Measurements from ENCODE around the gene HRH3.

Gene HRH3

GRCh38 chr20:62219992-62220665 is at the start of gene HRH3:
Gene HRH3, minus strand, starts transcription at chr20:62220278. Its CDS starts 308 bp downstream, at chr20:62219970.
- DNase-seq (ENCODE audit: low read depth in 2 of 2) = no peak

DNA sequence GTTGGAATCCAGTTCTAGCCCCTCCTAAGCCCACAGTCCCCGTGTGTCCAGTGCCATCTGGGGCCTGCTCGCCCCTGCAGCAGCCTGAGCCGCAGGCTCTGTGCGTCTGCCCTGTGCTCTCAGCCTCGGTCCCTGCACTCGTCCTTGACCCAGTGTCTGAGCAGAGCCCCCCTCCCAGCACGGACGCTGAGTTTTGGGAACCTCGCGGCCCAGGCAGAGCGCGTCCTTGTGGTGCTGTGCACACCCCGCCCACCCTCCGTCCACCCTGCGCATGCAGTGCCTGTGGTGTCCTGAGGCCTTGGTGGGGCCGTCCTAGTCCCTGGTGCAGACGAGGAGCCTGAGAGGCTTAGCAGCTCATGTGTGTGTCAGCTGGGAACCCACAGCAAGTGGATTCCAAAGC is 49.8 kb upstream of the HRH3 start:
- no peak for DNase-seq (ENCODE audit: low read depth in 2 of 2)

GRCh38 chr20:62269378-62269777 is 49.3 kb upstream of the HRH3 start:
- no peak for DNase-seq (ENCODE audit: low read depth in 2 of 2)

DNA sequence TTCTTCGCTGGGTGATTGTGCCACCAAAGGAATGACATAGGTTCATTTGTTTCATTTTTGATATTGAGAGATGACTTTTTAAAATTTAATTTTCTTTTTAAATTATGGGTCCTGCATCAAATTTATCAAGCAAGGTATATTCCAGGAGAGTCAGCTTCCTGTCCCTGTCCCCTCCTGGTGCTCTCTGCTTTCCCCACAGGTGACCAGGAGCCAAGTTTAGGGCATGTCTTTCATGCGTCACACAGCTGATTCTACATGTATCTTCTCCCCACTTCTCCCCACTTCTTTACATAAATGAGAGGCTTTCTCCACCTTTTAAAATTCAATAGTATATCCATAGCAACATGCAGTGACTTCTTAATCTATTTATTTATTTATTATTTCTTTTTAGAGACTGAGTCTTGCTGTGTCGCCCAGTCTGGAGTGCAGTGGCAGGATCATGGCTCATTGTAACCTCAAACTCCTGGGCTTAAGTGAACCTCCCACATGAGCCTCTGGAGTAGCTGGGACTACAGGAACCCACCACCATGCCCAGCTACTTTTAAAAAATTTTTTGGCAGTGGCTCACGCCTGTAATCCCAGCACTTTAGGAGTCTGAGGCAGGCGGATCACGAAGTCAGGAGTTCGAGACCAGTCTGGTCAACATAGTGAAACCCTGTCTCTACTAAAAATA is 48.3 kb upstream of the HRH3 start:
- DNase-seq (ENCODE audit: low read depth in 2 of 2) = no peak

DNA sequence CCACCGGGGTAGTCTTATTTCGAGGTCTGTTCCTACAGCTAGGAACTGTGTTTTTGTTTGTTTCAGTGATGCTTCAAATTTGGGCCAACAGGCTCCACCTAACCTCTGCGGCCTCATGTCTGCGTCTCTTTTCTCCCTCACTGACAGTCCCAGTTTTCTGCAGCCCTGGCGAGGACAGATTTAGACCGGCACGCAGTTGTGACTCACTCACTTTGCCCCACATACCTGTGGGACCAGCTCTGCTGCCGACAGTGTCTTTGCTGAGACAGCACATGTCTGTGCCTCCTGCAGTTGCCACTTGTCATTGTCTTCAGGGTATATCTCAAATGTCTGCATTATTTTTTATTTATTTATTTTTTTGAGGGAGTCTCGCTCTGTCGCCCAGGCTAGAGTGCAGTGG is 47.5 kb upstream of the HRH3 start:
- DNase-seq (ENCODE audit: low read depth in 2 of 2) = no peak

- no peak for DNase-seq (ENCODE audit: low read depth in 2 of 2)
Measured at GRCh38 chr20:62266851-62267250, 46.8 kb upstream of the HRH3 start.

DNA sequence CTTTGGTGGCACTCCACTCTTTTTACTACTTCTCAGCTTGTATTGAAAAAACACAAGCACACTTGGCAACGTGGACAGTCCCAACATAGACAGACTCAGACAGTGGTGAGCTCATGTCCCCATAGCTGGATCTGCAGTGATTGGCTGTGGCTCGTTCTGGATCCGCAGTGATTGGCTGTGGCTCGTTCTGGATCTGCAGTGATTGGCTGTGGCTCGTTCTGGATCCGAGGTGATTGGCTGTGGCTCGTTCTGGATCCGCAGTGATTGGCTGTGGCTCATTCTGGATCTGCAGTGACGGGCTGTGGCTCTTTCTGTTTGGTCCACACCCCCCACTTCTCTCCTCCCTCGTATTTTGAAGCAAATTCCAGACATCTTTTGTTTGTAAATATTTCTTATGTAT is 46.3 kb upstream of the HRH3 start:
- no peak for DNase-seq (ENCODE audit: low read depth in 2 of 2)

- DNase-seq (ENCODE audit: low read depth in 2 of 2) = no peak
Measured at GRCh38 chr20:62265365-62265764, 45.3 kb upstream of the HRH3 start.

DNA sequence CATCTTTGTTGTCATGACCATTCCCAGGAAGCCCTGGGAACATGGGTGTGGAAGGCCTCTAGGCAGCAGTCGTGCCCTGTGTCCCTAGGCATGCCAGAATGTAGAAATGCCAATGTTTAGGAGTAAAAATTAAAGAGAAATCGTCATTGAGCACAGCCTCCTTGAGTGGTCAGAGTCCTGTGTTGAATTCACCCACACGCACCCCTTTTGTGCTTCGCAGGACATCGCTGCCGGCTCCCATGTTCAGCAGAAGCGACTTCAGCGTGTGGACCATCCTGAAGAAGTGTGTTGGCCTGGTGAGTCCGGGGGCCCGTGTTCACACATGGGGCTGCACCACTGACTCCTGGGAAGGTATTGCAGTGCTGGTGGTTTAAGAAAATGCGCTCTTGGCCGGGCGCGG is 43.3 kb upstream of the HRH3 start:
- DNase-seq (ENCODE audit: low read depth in 2 of 2) = no peak

GRCh38 chr20:62262064-62262463 is 42.0 kb upstream of the HRH3 start:
- DNase-seq (ENCODE audit: low read depth in 2 of 2) = no peak

- DNase-seq (ENCODE audit: low read depth in 2 of 2) = no peak
Measured at GRCh38 chr20:62259294-62259565, 39.2 kb upstream of the HRH3 start.

GRCh38 chr20:62258499-62259293 is 38.6 kb upstream of the HRH3 start:
- no peak for DNase-seq (ENCODE audit: low read depth in 2 of 2)

DNA sequence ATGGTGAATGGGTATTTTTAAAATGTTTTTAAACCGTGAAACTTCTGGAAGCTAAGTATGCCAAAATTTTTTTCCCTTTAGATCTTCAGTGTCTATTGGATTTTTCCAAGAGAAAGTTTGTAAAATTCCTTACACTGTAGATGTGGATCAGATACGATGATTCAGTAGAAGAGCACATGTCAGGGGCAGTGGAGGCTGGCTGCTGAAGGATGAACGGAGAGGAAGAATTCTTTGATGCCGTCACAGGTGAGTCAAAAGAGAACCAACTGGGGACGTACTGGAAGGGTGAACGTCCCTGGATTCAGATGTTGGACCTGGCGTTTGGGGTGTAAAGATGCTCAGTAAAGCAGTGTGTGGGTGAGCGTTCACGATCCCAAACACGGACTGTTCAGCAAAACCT is 35.9 kb upstream of the HRH3 start:
- no peak for DNase-seq (ENCODE audit: low read depth in 2 of 2)

- no peak for DNase-seq (ENCODE audit: low read depth in 2 of 2)
Measured at GRCh38 chr20:62254021-62254724, 34.1 kb upstream of the HRH3 start.

- no peak for DNase-seq (ENCODE audit: low read depth in 2 of 2)
Measured at GRCh38 chr20:62253398-62253797, 33.3 kb upstream of the HRH3 start.

DNA sequence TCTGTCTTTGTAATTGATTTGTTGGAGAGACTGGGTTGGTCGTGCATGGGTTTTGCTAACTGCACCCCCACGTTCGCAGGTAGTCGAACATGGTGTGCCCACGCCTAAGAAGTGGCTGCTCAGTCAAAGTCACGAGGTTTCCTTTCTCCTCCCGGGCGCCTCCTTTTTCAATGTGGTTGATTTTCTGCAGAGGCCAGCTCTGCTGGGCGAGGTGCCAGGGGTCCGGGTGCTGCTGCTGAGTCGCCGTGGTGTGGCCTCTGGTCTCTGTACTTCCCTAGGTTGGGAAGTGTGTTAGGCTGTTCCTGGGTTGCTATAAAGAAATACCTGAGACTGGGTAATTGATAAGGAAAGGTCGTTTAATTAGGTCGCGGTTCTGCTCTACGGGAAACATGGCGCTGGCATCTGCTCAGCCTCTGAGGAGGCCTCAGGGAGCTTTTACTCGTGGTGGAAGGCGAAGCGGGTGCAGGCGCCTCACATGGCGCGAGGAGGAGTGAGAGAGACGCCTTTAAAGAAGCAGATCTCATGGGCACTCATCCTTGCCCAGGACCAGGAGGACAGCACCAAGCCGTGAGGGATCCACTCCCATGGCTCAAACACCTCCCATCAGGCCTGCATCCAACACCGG is 32.4 kb upstream of the HRH3 start:
- no peak for DNase-seq (ENCODE audit: low read depth in 2 of 2)

- DNase-seq (ENCODE audit: low read depth in 2 of 2) = no peak
Measured at GRCh38 chr20:62248890-62249560, 28.9 kb upstream of the HRH3 start.

DNA sequence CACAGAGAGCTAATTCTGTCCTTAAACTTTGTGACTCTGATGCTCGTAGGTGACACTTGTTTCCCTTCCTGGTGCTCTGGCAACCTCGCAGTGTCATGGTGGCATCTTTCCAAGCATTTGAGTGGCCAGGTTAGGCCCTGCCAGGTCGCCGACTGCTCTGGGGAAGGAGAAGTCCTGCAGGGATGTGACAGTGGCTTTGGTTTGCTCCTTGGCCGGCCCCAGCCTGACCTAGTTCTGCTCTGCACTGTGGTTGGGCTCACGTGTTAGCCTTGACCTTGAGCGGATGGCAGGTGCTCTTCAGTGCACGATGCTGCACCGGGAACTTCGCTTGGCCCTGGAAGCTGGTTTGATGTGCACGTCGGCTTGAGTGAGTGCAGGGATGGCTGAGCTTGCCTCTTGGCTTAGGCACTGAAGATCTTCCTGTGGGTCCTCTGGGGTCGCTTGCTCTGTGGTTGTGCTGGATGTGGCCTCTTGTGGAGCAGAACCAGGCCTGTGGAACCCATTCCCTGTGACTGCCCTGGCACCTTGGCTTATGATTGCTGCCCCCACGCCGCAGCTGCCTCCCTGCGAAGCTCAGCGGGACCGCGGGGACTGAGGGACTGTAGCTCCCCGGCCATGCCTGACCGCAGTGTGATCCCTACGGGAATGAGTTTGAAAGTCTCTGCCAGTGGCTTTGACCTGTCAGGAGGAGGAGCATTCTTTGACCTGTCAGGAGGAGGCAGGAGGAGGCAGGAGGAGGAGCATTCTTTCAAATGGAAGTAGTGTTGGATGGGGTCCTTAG is 27.0 kb upstream of the HRH3 start:
- DNase-seq (ENCODE audit: low read depth in 2 of 2) = no peak

- no peak for DNase-seq (ENCODE audit: low read depth in 2 of 2)
Measured at GRCh38 chr20:62246431-62246830, 26.4 kb upstream of the HRH3 start.

- DNase-seq (ENCODE audit: low read depth in 2 of 2) = no peak
Measured at GRCh38 chr20:62245911-62246280, 25.8 kb upstream of the HRH3 start.

DNA sequence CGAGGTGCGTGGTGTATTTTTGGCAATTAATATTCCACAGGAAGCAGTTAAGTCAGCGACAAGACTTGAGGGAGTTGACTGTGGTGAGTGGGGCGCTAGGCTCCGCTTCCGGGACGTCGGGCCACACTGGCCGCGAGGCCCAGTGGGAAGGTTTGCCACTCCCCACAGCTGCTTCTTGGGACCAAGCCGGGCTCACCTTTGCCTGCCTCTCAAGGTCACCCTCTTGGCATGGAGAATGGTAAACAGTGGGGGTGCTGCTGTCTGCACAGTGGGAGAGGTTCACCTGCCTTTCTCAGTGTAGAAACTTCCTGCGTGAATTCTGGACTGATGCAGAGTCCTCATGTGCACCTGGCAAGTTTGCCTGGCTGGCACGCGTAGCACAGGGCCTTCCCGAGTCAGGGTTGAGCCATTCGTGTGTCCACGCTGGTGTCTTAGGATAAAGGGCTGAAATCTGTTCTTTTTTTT is 24.6 kb upstream of the HRH3 start:
- DNase-seq (ENCODE audit: low read depth in 2 of 2) = no peak

Measured in activated CD8-positive, alpha-beta memory T cell treated with anti-CD3 and anti-CD28 coated beads for 4 hours (primary cell).